NCI-H2171 (cell line): ENCODE results near the gene PPP1R1A.

Experiments
- DNase-seq: peaks from one replicate; lab custom pipeline; 2025; lab: John Stamatoyannopoulos, UW

The PPP1R1A gene

DNA sequence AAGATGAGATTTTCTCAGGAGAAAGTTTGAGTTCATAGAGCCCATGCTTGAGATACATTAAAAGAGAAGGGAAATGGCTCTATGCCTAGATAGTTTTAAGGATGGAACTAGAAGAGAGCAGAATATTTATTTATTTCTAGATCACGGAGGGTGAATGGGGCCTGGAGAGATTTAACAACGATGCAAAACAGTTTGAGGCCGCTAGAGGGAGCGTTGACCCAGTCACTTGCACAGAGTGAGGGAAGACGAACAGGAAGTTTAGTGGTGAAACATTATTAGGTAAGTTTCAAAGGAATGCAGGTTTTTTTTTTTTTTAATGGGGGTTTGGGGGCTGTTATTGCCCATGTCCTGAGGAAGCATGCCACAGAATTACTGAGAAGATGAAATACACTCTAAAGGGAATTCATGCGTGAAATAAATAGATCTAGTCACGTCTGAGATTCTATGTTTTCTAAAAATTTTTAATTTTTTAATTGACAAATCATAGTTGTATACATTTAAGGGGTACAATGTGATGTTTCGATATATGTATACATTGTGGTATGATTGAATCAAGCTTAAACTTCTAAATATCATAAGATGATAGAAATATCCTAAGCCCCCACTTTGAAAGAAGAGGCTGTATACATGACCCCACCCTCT, 14.8 kb upstream of the PPP1R1A start:
- DNase-seq, result peak; percentile 14

DNA sequence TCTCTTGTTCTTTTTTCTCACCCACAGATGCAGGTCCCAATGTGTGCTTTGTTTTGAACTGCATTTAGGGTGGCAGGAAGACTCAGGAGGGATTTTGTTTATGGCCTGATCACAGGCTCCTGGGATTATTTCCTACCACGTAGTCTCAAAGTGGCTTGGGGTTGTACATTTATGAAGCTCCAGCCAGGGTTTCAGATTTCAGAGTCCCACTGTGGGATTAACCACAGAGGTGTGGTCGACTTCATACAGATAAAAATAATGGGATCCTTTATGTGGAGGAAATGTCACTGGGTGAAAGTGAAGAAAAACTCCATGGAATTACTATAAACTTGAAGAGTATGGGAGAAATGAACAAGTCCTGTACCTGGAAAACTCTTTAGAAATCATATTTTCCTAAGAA, 14.2 kb upstream of the PPP1R1A start:
- no peak for DNase-seq

DNA sequence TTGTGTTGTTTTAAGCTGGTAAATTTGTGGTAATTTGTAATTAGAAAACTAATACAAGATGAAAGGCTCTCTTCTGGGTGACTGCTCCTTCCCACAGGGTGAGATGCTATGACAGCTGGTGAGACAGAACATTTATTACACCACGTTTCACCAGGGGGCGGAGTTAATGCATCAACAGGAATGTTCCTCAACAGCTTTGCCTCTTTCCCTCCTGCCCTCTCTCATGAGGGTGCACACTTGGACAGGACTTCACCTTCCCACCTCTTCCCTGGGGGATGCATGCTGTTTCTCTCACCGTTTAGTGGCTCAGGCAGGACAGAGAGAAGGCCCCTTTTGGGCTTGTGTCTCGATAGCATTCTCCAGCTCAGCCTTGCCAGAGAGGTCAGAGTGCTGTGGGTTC, 13.4 kb upstream of the PPP1R1A start:
- no peak for DNase-seq

DNA sequence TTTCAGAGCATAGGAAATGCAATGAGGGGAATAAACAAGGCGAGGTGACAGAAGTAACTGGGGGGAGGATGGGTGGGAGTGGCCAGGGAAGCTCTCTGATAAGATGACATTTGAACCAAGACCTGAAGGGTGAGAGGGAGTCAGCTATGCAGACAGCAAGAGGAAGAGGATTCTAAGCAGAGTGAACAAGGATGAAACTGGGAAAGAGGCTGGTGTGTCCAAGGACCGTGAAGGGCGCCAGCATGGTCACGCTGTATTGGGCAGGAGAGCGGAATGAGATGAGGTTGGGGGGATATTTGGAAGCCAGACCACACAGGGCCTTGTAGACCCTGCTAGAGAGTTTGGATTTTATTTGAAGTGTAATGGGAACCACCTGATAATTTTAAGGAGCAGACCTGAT, 10.5 kb upstream of the PPP1R1A start:
- no peak for DNase-seq

DNA sequence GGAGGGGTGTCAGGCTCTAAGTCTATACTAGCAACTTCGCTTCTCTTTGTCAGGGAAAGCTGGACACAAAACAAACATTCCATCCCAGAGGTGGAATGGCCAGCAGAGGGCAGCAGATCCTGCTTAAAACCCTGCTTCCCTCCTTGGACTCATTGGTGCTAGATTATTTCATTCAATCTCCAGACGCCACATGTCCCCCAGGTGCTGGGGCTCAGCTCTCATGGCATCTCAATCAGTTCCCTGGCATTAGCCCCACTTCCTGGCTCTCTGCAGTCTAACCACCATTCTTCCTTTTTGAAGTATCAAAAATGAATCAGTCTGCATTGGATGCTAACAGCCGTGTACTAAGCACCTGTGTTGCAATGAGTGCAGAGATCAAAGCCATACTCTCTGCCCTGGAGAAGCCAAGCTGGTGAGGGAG, 8.1 kb upstream of the PPP1R1A start:
- peak; percentile 30 for DNase-seq

DNA sequence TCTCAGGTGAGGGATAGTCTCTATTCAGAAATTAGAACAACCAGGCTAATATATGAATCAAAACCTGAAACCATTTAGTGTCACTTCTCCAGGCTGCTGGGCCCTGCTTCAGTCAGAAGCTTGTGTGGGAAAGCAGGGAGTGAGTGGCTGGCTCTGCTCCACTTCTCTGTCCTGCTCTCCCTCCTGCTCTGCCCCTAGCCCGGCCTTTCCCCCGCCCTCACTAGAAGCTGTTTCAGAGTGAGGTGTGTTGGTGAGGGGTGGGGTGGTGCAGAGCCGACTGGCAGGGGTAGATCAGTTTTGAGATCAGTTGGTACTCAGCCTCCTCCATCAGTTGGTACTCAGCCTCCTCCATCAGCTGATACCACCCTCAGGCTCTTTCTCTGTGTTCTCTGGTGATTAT, 7.0 kb upstream of the PPP1R1A start:
- DNase-seq, result no peak

DNA sequence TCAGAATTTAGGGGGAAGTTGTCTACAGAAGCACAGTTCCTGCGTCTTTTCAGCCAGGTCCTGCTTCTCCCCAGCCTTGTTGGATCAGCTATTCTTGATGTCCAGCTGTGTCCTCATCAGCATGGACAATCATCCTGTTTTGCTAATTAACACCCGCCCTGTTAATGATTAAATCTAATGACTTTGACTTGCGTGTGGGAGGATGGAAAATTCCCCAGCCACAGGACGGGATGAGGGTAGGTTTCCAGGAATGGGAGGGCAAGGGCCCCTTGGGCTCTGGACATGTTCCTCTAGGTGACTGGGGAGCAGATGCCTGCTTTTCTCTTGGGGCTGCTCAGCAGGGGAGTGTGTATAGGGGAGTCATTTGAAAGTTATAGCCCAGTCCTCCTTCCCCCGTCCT, 5.3 kb upstream of the PPP1R1A start:
- no peak for DNase-seq

DNA sequence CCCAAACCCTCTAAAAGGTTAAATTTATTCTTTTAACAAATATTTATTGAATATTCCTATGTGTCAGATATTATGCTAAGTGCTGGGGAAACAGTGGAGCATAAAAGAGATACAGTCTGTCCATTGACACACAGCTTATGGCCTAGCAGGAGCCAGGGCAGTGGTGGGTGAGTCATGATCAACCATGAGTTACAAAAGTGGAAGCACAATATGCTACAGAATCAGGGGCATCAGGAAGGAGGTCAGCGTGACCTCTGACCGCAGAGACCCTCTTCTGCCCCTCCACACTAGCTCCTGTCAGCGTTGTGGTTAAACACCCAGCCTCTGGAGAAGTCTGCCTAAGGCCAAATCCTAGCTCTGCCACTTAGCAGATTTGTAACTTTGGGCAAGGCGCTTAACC, 4.7 kb upstream of the PPP1R1A start:
- DNase-seq, result no peak

DNA sequence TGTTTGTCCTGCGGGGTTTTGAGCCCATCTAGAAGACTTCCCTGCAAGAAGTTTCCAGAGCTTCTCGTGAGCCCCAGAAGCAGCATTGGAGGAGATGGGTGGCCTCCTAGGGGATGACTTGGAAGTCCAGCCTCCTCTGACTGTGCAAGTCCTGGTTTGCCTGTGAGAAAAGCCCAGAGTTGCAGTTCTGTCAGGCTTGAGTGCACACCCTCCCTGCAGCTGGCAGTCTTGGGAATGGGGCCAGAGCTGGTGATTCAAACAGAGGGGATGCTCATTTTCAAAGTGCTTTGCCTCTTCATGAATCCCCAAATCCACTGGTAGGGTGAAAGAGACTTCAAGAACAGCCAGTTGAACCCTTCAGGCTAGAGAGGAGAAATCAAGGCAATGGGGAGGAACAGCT, 3.9 kb upstream of the PPP1R1A start:
- no peak for DNase-seq

DNA sequence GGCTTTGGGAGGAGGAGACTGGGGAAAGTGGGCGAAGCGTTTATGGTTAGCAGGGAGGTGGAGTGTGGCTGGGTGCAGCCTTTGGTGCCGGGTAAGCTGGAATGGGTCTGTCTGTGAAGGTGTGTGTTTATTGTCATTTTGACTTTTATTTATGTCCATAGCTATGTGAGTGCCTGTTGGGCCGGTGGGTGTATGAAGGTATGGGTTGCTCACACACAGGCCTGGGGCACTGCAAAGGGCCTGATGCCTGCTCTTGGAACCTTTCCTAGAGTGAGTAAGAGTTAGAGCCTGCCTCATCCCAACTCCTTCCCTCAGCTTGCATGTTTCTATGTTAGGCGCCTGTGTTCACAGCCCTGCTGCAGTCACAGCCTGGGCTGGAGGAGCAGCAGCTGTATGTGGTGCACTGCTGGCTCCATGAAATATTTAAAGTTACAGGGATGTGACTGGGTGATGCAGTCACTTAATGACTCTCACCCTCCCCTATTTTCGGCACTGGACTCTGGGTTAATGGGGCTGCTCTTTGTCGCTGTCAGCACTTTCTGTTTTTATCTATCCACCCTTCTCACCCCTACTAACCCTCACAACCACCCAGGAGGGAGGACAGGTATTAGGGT, 2.6 kb upstream of the PPP1R1A start:
- DNase-seq, result no peak

DNA sequence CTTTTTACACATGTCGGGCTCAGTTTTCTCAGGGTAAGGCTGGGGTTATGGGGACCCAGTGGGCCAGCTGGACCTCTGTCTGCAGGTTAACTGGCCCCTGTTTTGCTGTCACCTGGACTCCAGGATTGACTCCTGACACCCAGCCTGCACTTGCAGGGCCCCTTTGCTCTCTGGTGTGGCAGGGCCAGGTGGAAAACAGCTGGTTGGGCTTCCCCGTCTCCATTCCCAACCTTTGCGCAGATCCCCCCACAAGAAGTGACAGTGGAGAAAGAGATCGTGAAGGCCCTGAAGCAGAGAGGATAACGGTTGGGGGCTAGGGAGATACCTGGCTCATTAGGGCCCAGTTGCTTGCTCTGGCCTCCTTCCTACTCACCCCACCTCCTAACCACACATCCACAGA, 1.5 kb upstream of the PPP1R1A start:
- DNase-seq, result no peak

DNA sequence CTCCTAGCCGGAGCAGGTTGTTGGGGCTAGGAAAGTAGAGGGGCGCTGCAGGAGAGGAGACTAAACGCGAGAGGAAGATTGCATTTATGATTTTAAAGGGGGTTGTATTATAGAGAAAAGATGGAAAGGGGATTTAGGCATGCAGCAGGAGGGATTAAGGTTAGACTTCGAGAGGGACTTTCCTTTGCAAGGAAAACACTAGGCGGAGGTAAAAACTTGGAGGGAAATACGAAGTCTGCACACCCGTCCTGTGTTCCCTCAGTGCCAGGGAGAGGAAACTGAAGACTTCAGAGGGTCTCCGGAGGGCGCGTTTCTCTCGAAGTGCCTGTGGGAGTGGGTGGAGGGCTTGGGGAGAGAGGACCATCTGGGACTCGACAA, 420 bp upstream of the PPP1R1A start:
- no peak for DNase-seq

DNA sequence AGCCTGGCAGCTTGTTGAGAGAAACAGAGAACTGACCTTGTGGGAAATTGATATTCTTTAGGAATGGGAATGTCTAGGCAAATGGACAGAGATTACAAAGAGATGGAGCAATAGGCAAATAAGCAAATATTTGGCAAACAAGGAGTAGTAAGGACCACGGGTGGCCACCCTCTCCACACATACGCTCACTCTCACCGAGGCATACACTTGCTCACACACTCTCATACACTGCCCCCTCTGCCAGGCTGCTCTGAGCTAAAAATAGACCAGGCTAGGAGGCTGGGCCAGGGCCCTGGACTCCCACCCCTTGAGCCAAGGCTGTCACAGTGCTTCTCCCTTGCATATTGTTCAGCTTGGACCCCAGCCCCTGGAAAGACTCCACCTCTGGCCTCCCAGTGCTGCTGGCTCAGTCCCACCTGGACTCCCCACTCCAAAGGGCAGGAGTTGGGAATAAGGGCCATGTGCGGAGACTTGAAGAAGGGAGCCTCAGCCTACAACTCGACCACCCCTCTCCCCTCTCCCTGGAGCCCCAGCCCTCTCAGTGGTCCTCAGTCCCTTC, 1.1 kb downstream of the PPP1R1A start:
- no peak for DNase-seq

DNA sequence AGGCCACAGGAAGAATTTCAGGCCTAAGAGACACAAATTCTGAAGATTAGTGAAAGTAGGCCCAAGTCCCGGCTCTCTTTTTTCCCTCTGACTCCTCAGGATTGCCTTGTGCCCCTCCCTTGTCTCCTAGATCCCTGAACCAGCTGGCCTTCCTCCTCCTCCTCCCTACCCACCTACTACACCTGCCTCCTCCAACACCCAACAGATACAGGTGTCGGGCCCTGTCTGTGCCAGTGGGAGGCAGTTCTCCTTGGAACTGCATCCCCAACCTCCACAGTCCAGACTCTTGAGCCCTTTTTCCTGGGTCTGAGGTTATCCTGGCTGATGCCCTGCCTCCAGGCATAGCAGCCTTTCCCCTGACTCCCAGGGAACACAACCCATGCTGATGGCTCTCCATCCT, 1.8 kb downstream of the PPP1R1A start:
- no peak for DNase-seq

DNA sequence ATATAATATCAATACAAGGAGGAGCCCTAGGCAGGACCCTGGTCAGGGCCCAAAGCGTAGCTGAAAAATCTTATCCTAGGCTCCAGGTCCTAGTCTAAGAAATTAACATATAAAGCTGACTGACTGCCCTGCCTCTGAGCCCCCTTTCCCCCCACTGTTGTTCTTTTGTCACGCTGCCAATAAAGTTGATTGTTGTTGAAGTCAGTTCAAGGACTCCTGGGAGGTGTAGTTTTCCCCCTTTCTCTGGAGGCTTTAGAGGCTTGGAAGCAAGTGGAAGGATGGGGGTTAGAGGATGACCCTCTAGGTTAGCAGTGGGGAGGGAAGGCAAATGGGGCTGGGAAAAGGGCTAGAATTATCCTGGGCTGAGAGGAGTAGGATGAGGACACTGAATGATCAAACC, 3.2 kb downstream of the PPP1R1A start:
- no peak for DNase-seq

DNA sequence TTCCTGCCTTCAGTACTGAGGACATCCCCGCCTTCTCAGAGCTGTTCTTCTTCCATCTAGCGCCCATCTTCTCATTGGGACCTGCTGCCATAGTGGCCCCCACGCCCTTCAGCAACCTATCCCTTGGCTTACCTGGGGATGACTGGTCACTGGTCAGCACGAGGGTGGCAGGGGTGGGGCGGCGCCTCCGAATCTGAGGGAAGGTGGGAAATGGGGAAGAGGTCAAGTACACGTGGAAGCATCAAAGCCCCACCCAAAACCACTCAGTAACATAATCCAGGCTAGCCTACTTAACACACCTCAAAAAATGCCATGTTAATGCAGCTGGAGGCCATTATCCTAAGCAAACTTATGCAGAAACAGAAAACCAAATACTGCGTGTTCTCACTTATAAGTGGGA, 4.3 kb downstream of the PPP1R1A start:
- DNase-seq, result no peak

DNA sequence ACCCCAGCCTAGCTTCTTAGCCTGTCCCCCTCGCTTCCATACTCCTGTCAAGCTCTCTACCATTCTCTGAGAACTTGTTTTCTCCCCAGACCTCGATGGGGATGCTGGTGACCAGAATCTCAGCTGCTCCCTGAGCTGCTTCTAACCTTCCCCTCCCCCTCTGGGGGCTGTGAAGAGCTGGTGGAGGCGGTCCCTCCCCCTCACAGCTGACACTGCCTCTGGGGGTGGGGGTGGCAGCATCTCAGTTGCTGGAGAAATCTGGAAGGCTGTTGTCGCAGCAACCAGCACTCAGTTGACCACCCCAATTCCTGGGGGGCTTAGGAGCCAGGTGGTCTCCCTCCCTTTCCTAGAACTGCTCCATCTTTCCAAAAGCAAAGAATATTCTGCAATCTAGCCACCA, 4.7 kb downstream of the PPP1R1A start:
- DNase-seq, result no peak

DNA sequence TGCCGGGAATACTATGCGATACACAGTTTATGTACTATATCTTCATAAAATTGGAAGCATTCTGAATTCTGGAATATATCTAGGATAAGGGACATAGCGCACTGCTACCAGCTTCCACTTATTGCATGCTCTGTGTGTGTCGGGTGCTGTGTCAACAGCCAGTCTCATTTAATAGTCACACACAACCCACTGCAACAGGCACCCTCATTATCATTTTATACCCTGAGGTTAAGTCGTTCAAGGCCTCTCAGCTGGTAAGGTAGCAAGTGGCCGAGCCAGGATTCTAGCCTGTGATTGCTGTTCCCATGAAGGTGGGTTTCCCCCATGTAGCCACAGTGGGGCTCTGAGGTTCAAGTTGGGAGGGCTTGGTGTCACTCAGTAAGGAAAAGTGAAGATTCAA, 7.0 kb downstream of the PPP1R1A start:
- no peak for DNase-seq

DNA sequence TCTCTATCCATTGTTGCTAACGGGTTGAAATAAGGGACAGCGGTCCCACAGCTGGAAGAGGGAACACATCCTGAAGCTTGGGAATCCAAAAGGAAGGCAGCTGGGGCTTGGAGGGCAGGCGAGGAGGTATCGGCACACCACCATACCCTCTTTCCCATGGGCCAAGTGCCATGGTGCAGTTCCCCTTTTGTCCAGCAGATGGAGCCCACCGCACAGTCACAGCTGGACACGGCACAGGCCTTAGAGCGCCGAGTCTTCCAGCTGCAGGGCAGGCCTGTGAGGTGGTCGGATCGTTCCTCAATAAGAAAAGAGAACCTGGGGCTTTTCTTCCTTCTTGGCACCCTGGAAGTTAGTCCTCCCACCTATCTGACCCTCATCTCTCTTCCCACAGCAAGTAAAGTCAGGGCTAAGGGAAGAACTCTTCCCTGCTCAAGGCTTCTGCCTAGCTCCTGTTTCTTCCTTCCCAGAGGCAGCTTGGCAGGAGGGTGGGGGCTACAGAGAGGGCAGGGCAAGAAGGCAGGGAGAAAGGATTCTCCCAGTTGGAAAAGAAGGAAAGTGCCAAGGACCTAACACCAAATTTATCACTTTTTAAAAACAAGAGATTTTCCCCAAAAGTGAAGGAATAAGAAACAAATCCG, 8.6 kb downstream of the PPP1R1A start:
- no peak for DNase-seq

DNA sequence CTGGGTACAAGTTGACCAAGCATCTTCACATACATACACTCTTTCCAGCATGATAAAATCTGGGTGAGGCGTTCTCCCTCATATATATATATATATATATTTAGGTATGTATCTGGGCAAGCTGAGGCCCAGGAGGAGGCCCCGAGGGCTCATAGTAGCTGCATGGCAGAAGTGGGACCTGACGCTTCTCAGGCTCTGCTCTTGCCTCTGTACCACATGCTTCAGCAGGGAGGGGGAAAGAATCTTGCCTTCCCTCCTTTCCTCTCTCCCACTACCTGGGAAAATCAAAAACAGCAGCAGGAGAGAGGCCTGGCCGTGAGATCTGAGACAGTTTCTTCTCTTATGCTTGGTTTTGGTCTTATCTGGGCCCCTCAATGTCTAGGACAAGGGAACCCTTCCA, 9.2 kb downstream of the PPP1R1A start:
- no peak for DNase-seq

DNA sequence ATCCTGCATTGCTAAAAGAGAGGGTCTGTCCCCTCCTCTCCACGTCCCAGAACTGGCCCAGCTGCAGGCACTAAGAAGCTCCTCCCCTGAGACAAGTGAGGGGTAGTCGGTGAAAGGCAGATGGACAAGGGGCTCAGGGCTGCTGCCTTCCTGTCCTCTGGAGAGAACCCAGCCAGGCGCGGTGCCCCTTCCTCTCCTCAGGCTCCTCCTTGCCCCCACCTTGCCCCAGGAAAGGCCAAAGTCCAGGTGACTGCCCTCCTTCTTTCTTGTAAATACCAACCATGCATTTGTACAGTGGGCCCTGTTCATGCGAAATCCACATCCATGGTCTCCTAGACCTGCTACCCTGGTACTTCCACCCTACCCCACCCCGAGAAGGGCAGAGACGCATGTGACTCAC, 9.7 kb downstream of the PPP1R1A start:
- no peak for DNase-seq

DNA sequence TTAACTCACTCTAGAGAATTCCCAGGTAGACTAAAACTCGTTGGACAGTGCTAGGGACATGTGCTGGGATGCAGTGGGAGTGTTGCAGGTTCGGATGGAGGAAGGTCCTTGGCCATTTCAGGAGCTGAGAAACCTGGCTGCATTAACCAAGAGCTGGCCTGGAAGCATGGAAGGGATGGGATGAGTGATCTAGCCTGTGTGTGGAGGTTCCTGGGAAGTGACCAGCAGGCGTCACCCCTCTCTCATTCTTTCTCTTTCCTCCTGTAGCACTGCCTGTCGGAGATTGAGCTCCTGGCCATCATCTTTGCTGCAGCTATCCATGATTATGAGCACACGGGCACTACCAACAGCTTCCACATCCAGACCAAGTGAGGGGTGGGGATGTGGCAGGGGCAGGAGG, 15.6 kb downstream of the PPP1R1A start:
- DNase-seq, result no peak
